Measurements from ENCODE around the gene SESN3.

The SESN3 gene

DNA sequence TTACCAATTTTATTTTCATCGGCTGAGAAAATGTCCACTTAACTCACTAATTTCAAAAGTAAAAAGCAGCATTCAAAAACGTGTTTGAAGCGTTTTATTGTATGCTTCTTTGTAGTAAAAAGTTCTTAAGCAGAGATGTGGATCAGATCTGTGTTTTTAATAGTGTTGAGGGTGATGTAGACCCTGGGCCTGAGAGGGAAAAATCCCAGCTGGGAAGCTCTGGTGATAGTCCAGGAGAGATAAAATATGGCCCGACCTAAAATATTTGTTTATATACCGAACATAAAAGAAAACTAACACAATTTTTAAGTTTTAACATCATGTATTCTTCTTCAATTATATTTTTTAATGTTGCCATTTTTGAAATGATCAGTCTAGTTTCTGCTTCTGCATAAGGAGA lies 35.2 kb downstream of the SESN3 start:
- no peak overlapping the region for H3K27ac ChIP-seq (ENCODE audit: low read length, poor library complexity, severe bottlenecking)
- H2BK12ac ChIP-seq (ENCODE audit: low read length in 2 of 2) = no peak overlapping the region
- no peaks in the 10 kb centered on the region for H3K9me3 ChIP-seq (ENCODE audit: control insufficient read depth, low read length)
- no peak overlapping the region for H4K91ac ChIP-seq (ENCODE audit: low read length)
- H2BK15ac ChIP-seq (ENCODE audit: low read depth, poor library complexity, severe bottlenecking) = no peak overlapping the region
- peaks cover 4% of the 10 kb centered on the region for H3K79me1 ChIP-seq (replicated peaks; ENCODE audit: low read length, poor library complexity, severe bottlenecking)
- no peak overlapping the region for H3K23ac ChIP-seq (ENCODE audit: low read length in 2 of 2)
- no peak overlapping the region for H3K9ac ChIP-seq (ENCODE audit: low read length)
- peaks cover 0 to 10% of the 10 kb centered on the region in 2 experiments for H3K36me3 ChIP-seq (ENCODE audit: control insufficient read depth in 1 of 2, insufficient read depth in 2 of 2, low read depth in 1 of 2, low read length in 2 of 2)
- no peak overlapping the region for H3K4ac ChIP-seq (ENCODE audit: low read depth in 1 of 2, low read length in 2 of 2)
- no peak overlapping the region for H2BK5ac ChIP-seq (ENCODE audit: low read depth, low read length, poor library complexity, severe bottlenecking)
- H3K4me2 ChIP-seq (ENCODE audit: low read length, poor library complexity, severe bottlenecking) = no peak overlapping the region
- no peaks in the 10 kb centered on the region for H3K27me3 ChIP-seq (ENCODE audit: control insufficient read depth in 1 of 2, insufficient read depth in 1 of 2, low read length in 2 of 2)
- H2AK5ac ChIP-seq (ENCODE audit: low read length, severe bottlenecking) = no peak overlapping the region
- no peak overlapping the region for H2BK120ac ChIP-seq (ENCODE audit: low read depth, low read length)
- H2AFZ ChIP-seq (ENCODE audit: low read depth, low read length) = no peak overlapping the region
- no peak overlapping the region for H3K18ac ChIP-seq (ENCODE audit: low read depth in 1 of 2, low read length in 2 of 2)
- H3K4me3 ChIP-seq (ENCODE audit: insufficient read depth in 1 of 2, low read depth in 1 of 2, low read length in 2 of 2) = no peak overlapping the region
- no peak for DNase-seq
- H4K8ac ChIP-seq (ENCODE audit: low read length) = no peak overlapping the region
- H3K14ac ChIP-seq (ENCODE audit: low read length in 2 of 2) = no peak overlapping the region
- H3K4me1 ChIP-seq (ENCODE audit: control insufficient read depth, insufficient read depth, low read depth, low read length) = no peaks in the 10 kb centered on the region
- WGBS = 93% methylated on average over 3 of the region's 5 CpGs

DNA sequence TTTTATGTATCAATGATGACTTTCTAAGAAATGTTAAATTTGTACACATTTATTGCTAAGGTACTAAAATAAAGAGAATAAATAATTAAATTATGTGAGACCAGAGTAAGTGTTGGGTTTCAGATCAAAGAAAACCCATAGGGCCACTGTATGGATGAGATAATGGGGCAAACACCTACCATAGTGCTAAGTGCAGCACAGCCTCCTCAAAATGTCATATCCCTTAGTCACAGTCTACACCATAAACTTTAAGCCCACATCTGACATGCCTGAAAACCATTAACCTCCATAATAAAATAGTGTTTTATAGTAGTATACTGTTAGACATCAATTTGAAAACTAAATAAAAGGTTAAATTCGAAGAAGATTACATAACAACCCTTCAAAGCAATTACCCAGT lies 37.5 kb downstream of the SESN3 start:
- WGBS = no CpG with 5 or more reads among the region's 1 CpG
- Histone ChIP-seq H4K91ac (ENCODE audit: low read length) (no peak overlapping the region), H2AFZ (ENCODE audit: low read depth, low read length) (no peak overlapping the region), H3K27ac (ENCODE audit: low read length, poor library complexity, severe bottlenecking) (no peak overlapping the region), H3K14ac (ENCODE audit: low read length in 2 of 2) (no peak overlapping the region), H2BK120ac (ENCODE audit: low read depth, low read length) (no peak overlapping the region), H3K9ac (ENCODE audit: low read length) (no peak overlapping the region), H3K9me3 (ENCODE audit: control insufficient read depth, low read length) (no peaks in the 10 kb centered on the region), H2AK5ac (ENCODE audit: low read length, severe bottlenecking) (no peak overlapping the region), H2BK12ac (ENCODE audit: low read length in 2 of 2) (no peak overlapping the region), H3K4me3 (ENCODE audit: insufficient read depth in 1 of 2, low read depth in 1 of 2, low read length in 2 of 2) (no peak overlapping the region), H2BK5ac (ENCODE audit: low read depth, low read length, poor library complexity, severe bottlenecking) (no peak overlapping the region), H3K23ac (ENCODE audit: low read length in 2 of 2) (no peak overlapping the region), H3K4me1 (ENCODE audit: control insufficient read depth, insufficient read depth, low read depth, low read length) (no peaks in the 10 kb centered on the region), H3K36me3 (ENCODE audit: control insufficient read depth in 1 of 2, insufficient read depth in 2 of 2, low read depth in 1 of 2, low read length in 2 of 2) (peaks cover 0 to 32% of the 10 kb centered on the region in 2 experiments), H4K8ac (ENCODE audit: low read length) (no peak overlapping the region), H3K18ac (ENCODE audit: low read depth in 1 of 2, low read length in 2 of 2) (no peak overlapping the region), H2BK15ac (ENCODE audit: low read depth, poor library complexity, severe bottlenecking) (no peak overlapping the region), H3K79me1 (replicated peaks; ENCODE audit: low read length, poor library complexity, severe bottlenecking) (peaks cover 2% of the 10 kb centered on the region), H3K4me2 (ENCODE audit: low read length, poor library complexity, severe bottlenecking) (no peak overlapping the region), H3K4ac (ENCODE audit: low read depth in 1 of 2, low read length in 2 of 2) (no peak overlapping the region), H3K27me3 (ENCODE audit: control insufficient read depth in 1 of 2, insufficient read depth in 1 of 2, low read length in 2 of 2) (no peaks in the 10 kb centered on the region)
- no peak for DNase-seq

DNA sequence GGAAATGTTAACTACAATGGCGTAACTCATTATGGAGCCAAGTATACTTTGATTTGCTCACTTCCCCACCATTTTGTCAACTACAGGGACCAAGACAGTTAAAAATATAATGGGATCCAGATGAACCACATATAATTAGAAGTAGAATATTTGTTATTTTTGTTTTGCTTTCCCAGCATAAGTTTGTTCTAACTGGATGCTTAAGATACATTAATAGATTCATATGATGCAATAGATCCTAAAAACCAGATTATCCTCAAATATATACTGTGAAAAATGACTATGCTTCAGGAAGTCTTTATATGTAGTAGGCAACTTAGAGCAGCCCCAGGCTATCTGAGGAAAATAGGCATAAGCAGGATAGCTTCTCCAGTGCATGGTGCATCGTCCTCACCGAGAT lies 38.3 kb downstream of the SESN3 start:
- no peaks in the 10 kb centered on the region for H3K4me1 ChIP-seq (ENCODE audit: control insufficient read depth, insufficient read depth, low read depth, low read length)
- WGBS = 86% methylated on average over 2 of the region's 3 CpGs

DNA sequence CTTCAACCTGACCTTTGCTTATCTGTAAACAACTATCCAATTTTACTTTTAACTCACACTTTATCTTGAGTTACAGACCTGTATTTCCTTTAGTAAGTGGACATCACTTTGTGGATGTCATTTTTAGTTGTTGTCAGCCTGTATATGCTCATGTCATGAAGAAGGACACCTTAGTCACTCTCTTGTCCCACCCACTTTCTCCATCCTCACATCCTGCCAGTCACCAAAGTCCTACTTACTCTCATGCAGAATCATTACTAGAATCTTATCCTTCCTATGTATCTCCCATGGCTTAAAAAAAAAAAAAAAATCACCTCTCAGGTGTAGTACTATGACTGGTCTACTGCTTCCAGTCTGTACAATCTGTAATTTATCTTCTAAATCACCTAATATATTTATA lies 43.3 kb downstream of the SESN3 start:
- Histone ChIP-seq H3K36me3 (ENCODE audit: control insufficient read depth in 1 of 2, insufficient read depth in 2 of 2, low read depth in 1 of 2, low read length in 2 of 2) (peaks cover 1 to 55% of the 10 kb centered on the region in 2 experiments), H3K4me3 (ENCODE audit: insufficient read depth in 1 of 2, low read depth in 1 of 2, low read length in 2 of 2) (no peak overlapping the region), H3K9me3 (ENCODE audit: control insufficient read depth, low read length) (no peaks in the 10 kb centered on the region), H2BK12ac (ENCODE audit: low read length in 2 of 2) (no peak overlapping the region), H4K8ac (ENCODE audit: low read length) (no peak overlapping the region), H3K27me3 (ENCODE audit: control insufficient read depth in 1 of 2, insufficient read depth in 1 of 2, low read length in 2 of 2) (no peaks in the 10 kb centered on the region), H3K4ac (ENCODE audit: low read depth in 1 of 2, low read length in 2 of 2) (no peak overlapping the region), H3K14ac (ENCODE audit: low read length in 2 of 2) (no peak overlapping the region), H2BK5ac (ENCODE audit: low read depth, low read length, poor library complexity, severe bottlenecking) (no peak overlapping the region), H2AK5ac (ENCODE audit: low read length, severe bottlenecking) (no peak overlapping the region), H3K27ac (ENCODE audit: low read length, poor library complexity, severe bottlenecking) (no peak overlapping the region), H3K18ac (ENCODE audit: low read depth in 1 of 2, low read length in 2 of 2) (no peak overlapping the region), H3K79me1 (replicated peaks; ENCODE audit: low read length, poor library complexity, severe bottlenecking) (no peaks in the 10 kb centered on the region), H3K9ac (ENCODE audit: low read length) (no peak overlapping the region), H4K91ac (ENCODE audit: low read length) (no peak overlapping the region), H2BK120ac (ENCODE audit: low read depth, low read length) (no peak overlapping the region), H2AFZ (ENCODE audit: low read depth, low read length) (no peak overlapping the region), H2BK15ac (ENCODE audit: low read depth, poor library complexity, severe bottlenecking) (no peak overlapping the region), H3K23ac (ENCODE audit: low read length in 2 of 2) (no peak overlapping the region), H3K4me2 (ENCODE audit: low read length, poor library complexity, severe bottlenecking) (no peak overlapping the region), H3K4me1 (ENCODE audit: control insufficient read depth, insufficient read depth, low read depth, low read length) (no peaks in the 10 kb centered on the region)
- no peak for DNase-seq

More for the DNA sequence above, 38.3 kb downstream of the SESN3 start:
- no peak overlapping the region for H4K8ac ChIP-seq (ENCODE audit: low read length)
- DNase-seq = no peak
- H2BK5ac ChIP-seq (ENCODE audit: low read depth, low read length, poor library complexity, severe bottlenecking) = no peak overlapping the region
- no peak overlapping the region for H2BK15ac ChIP-seq (ENCODE audit: low read depth, poor library complexity, severe bottlenecking)
- no peak overlapping the region for H3K23ac ChIP-seq (ENCODE audit: low read length in 2 of 2)
- no peak overlapping the region for H3K27ac ChIP-seq (ENCODE audit: low read length, poor library complexity, severe bottlenecking)
- no peak overlapping the region for H4K91ac ChIP-seq (ENCODE audit: low read length)
- no peak overlapping the region for H3K18ac ChIP-seq (ENCODE audit: low read depth in 1 of 2, low read length in 2 of 2)
- no peak overlapping the region for H3K4me2 ChIP-seq (ENCODE audit: low read length, poor library complexity, severe bottlenecking)
- H3K27me3 ChIP-seq (ENCODE audit: control insufficient read depth in 1 of 2, insufficient read depth in 1 of 2, low read length in 2 of 2) = no peaks in the 10 kb centered on the region
- H3K4ac ChIP-seq (ENCODE audit: low read depth in 1 of 2, low read length in 2 of 2) = no peak overlapping the region
- no peak overlapping the region for H2BK120ac ChIP-seq (ENCODE audit: low read depth, low read length)
- no peak overlapping the region for H3K9ac ChIP-seq (ENCODE audit: low read length)
- no peak overlapping the region for H3K4me3 ChIP-seq (ENCODE audit: insufficient read depth in 1 of 2, low read depth in 1 of 2, low read length in 2 of 2)
- H2BK12ac ChIP-seq (ENCODE audit: low read length in 2 of 2) = no peak overlapping the region
- peaks cover 0 to 35% of the 10 kb centered on the region in 2 experiments for H3K36me3 ChIP-seq (ENCODE audit: control insufficient read depth in 1 of 2, insufficient read depth in 2 of 2, low read depth in 1 of 2, low read length in 2 of 2)
- no peak overlapping the region for H3K14ac ChIP-seq (ENCODE audit: low read length in 2 of 2)
- H3K79me1 ChIP-seq (replicated peaks; ENCODE audit: low read length, poor library complexity, severe bottlenecking) = peaks cover 2% of the 10 kb centered on the region
- H3K9me3 ChIP-seq (ENCODE audit: control insufficient read depth, low read length) = no peaks in the 10 kb centered on the region
- H2AK5ac ChIP-seq (ENCODE audit: low read length, severe bottlenecking) = no peak overlapping the region
- no peak overlapping the region for H2AFZ ChIP-seq (ENCODE audit: low read depth, low read length)
